H9 (cell line): ENCODE measurements around the gene SLC35B3. TPM values are rescaled to one million over a fixed set of nuclear protein-coding genes. Genes with fewer than 3 reads are reported as not detected.

Experiments used
- DNase-seq: peaks from one replicate; pipeline ENCODE4 v3.0.0-alpha.2; 2017
- H2AFZ ChIP-seq: one replicate; pipeline ENCODE4 v1.6.1; 2013; ENCODE audit warnings: mild to moderate bottlenecking, low read length, control low read depth, moderate library complexity
- H2AK5ac ChIP-seq: 2 replicates; pipeline ENCODE4 v1.6.1; 2013; ENCODE audit warnings: low read length, control low read depth, mixed read lengths; ENCODE audit not compliant: insufficient read length
- H2BK120ac ChIP-seq: one replicate; pipeline ENCODE4 v1.6.1; 2013; ENCODE audit warnings: low read depth, mild to moderate bottlenecking, low read length, control low read depth, inconsistent platforms; ENCODE audit not compliant: poor library complexity, severe bottlenecking
- H2BK12ac ChIP-seq: 2 replicates; pipeline ENCODE4 v1.6.1; 2013; ENCODE audit warnings: low read length, control low read depth, mixed read lengths, low read depth; ENCODE audit not compliant: insufficient read length
- H2BK15ac ChIP-seq: 2 replicates; pipeline ENCODE4 v1.6.1; 2013; ENCODE audit warnings: low read depth, low read length, control low read depth
- H2BK20ac ChIP-seq: one replicate; pipeline ENCODE4 v1.6.1; 2013; ENCODE audit warnings: low read depth, mild to moderate bottlenecking, low read length, control low read depth, inconsistent platforms; ENCODE audit not compliant: poor library complexity, severe bottlenecking
- H2BK5ac ChIP-seq: 2 replicates; pipeline ENCODE4 v1.6.1; 2013; ENCODE audit warnings: low read length, control low read depth, mixed read lengths; ENCODE audit not compliant: insufficient read length
- H3K14ac ChIP-seq: 2 replicates; pipeline ENCODE4 v1.6.1; 2013; ENCODE audit warnings: low read length, control low read depth; ENCODE audit not compliant: insufficient read depth
- H3K18ac ChIP-seq: 2 replicates; pipeline ENCODE4 v1.6.1; 2013; ENCODE audit warnings: low read depth, mild to moderate bottlenecking, mixed read lengths, low read length, control low read depth; ENCODE audit not compliant: insufficient read length
- H3K23ac ChIP-seq: 2 replicates; pipeline ENCODE4 v1.6.1; 2013; ENCODE audit warnings: low read length, control low read depth, mixed read lengths, low read depth; ENCODE audit not compliant: insufficient read length
- H3K23me2 ChIP-seq: 2 replicates; pipeline ENCODE4 v1.6.1; 2013; ENCODE audit warnings: low read depth, mild to moderate bottlenecking, mixed read lengths, low read length, control low read depth; ENCODE audit not compliant: insufficient read length, poor library complexity, severe bottlenecking
- H3K27ac ChIP-seq: 2 replicates; pipeline ENCODE4 v1.5.1; 2013; ENCODE audit warnings: low read length, control low read depth, mixed read lengths, low read depth; ENCODE audit not compliant: insufficient read length
- H3K27me3 ChIP-seq: 2 replicates; pipeline ENCODE4 v1.6.1; 2013; ENCODE audit warnings: low read length, control low read depth, inconsistent platforms; ENCODE audit not compliant: insufficient read depth
- H3K4ac ChIP-seq: 2 replicates; pipeline ENCODE4 v1.6.1; 2013; ENCODE audit warnings: low read depth, mild to moderate bottlenecking, control low read depth, inconsistent platforms, low read length, moderate library complexity
- H3K4me1 ChIP-seq: 2 replicates; pipeline ENCODE4 v1.6.1; 2013; ENCODE audit warnings: low read length, control low read depth, inconsistent platforms; ENCODE audit not compliant: insufficient read depth
- H3K4me2 ChIP-seq: 2 replicates; pipeline ENCODE4 v1.6.1; 2013; ENCODE audit warnings: low read length, control low read depth, mixed read lengths; ENCODE audit not compliant: insufficient read length, insufficient read depth
- H3K56ac ChIP-seq: 2 replicates; pipeline ENCODE4 v1.6.1; 2013; ENCODE audit warnings: low read depth, mild to moderate bottlenecking, mixed read lengths, low read length, control low read depth; ENCODE audit not compliant: insufficient read length
- H3K79me1 ChIP-seq: 2 replicates; pipeline ENCODE4 v1.6.1; 2013; ENCODE audit warnings: low read depth, mild to moderate bottlenecking, moderate library complexity, low read length, control low read depth, inconsistent platforms; ENCODE audit not compliant: insufficient read depth, poor library complexity, severe bottlenecking
- H3K79me2 ChIP-seq: 2 replicates; pipeline ENCODE4 v1.6.1; 2013; ENCODE audit warnings: low read length, control low read depth, inconsistent platforms; ENCODE audit not compliant: insufficient read depth
- H3K9ac ChIP-seq: 2 replicates; pipeline ENCODE4 v1.6.1; 2013; ENCODE audit warnings: low read length, control low read depth, mixed read lengths; ENCODE audit not compliant: insufficient read length; ENCODE audit errors: extremely low read depth
- H3K9me3 ChIP-seq: one replicate; pipeline ENCODE4 v1.6.1; 2013; ENCODE audit warnings: low read depth, low read length, inconsistent platforms; ENCODE audit not compliant: control insufficient read depth
- H3T11ph ChIP-seq: one replicate; pipeline ENCODE4 v1.6.1; 2013; ENCODE audit warnings: mild to moderate bottlenecking, low read length, control low read depth, inconsistent platforms
- H4K20me1 ChIP-seq: one replicate; pipeline ENCODE4 v1.6.1; 2013; ENCODE audit not compliant: control insufficient read depth, insufficient read length, insufficient read depth
- H4K5ac ChIP-seq: 2 replicates; pipeline ENCODE4 v1.6.1; 2013; ENCODE audit warnings: low read depth, mild to moderate bottlenecking, mixed read lengths, low read length, control low read depth; ENCODE audit not compliant: insufficient read length
- H4K8ac ChIP-seq: replicated peaks from 2 replicates; pipeline ENCODE4 v1.6.1; 2013; ENCODE audit warnings: low read length, control low read depth, mixed read lengths, low read depth; ENCODE audit not compliant: insufficient read length
- H4K91ac ChIP-seq: 2 replicates; pipeline ENCODE4 v1.6.1; 2013; ENCODE audit warnings: low read depth, mild to moderate bottlenecking, moderate library complexity, mixed read lengths, low read length, control low read depth; ENCODE audit not compliant: insufficient read length
- H3K27ac Mint-ChIP-seq, 3 experiments: 2 replicates in 2 of 3; 3 replicates in 1 of 3; pipeline ENCODE4 v1.8.0; 2020 to 2021; ENCODE audit warnings: mixed read lengths in 3 of 3, mild to moderate bottlenecking in 1 of 3, moderate library complexity in 1 of 3
- H3K27me3 Mint-ChIP-seq: 2 replicates; pipeline ENCODE4 v1.8.0; 2021; ENCODE audit warnings: low read depth, mild to moderate bottlenecking, moderate library complexity, mixed read lengths
- H3K36me3 Mint-ChIP-seq, 3 experiments: 2 replicates in 2 of 3; 3 replicates in 1 of 3; pipeline ENCODE4 v1.8.0; 2020 to 2021; ENCODE audit warnings: low read depth in 3 of 3, mixed read lengths in 3 of 3; ENCODE audit not compliant: insufficient read depth in 1 of 3
- H3K4me1 Mint-ChIP-seq, 2 experiments: 2 replicates each; pipeline ENCODE4 v1.8.0; 2020; ENCODE audit warnings: mixed read lengths in 2 of 2
- H3K4me3 Mint-ChIP-seq, 2 experiments: 2 replicates in 1 of 2; 3 replicates in 1 of 2; pipeline ENCODE4 v1.8.0; 2020 to 2021; ENCODE audit warnings: mild to moderate bottlenecking in 2 of 2, mixed read lengths in 2 of 2, moderate library complexity in 1 of 2
- H3K9me3 Mint-ChIP-seq, 2 experiments: 2 replicates in 1 of 2; 3 replicates in 1 of 2; pipeline ENCODE4 v1.8.0; 2020; ENCODE audit warnings: mild to moderate bottlenecking in 2 of 2, mixed read lengths in 2 of 2, moderate library complexity in 1 of 2
- CTCF ChIP-seq: fragments of 200-600 bp; sonication (generic); conservative IDR thresholded peaks from 3 replicates; pipeline ENCODE4 v1.8.0; 2021; ENCODE audit warnings: antibody characterized with exemption, mild to moderate bottlenecking
- WGBS: extraction: QIAGEN DNeasy Blood & Tissue Kit; methylation state at CpG from one replicate; pipeline ENCODE4 v1.1.7; 2013; ENCODE audit warnings: missing lambda C conversion rate, low lambda C conversion rate, mixed read lengths; ENCODE audit not compliant: insufficient read length; ENCODE audit errors: extremely low coverage; 5-methylcytosine and 5-hydroxymethylcytosine counted together
- total RNA-seq: library from RNA; stranded (reverse); gene quantifications from 2 replicates; pipeline ENCODE4 v1.2.1, GENCODE V29; 2021

SLC35B3 gene
- total RNA-seq, 1 experiment from 2014 or later = 8.4 TPM

GRCh38 chr6:8439601-8440268 is 4.4 kb upstream of the SLC35B3 start:
- H3K79me2 ChIP-seq = no peaks in the 10 kb centered on the region
- H3K4me2 ChIP-seq = no peak overlapping the region
- H3K27ac ChIP-seq = no peak overlapping the region
- H3K14ac ChIP-seq = no peak overlapping the region
- H2AK5ac ChIP-seq = no peak overlapping the region
- H2AFZ ChIP-seq = no peak overlapping the region
- H2BK5ac ChIP-seq = no peak overlapping the region
- H3K9me3 ChIP-seq = no peaks in the 10 kb centered on the region
- no peak overlapping the region for H3K18ac ChIP-seq
- H3K79me1 ChIP-seq = no peaks in the 10 kb centered on the region
- no CpG with 5 or more reads among the region's 2 CpGs for WGBS
- H3K23ac ChIP-seq = no peak overlapping the region
- Mint-ChIP-seq H3K36me3 (no peaks in the 10 kb centered on the region), H3K9me3 (no peaks in the 10 kb centered on the region; a peak in 1 of 5 replicates), H3K27ac (no peak overlapping the region), H3K4me3 (no peak overlapping the region), H3K4me1 (peaks cover 8 to 9% of the 10 kb centered on the region in 2 experiments), H3K27me3 (no peaks in the 10 kb centered on the region; the same call in 1 of the 2 replicates)
- peaks cover 5% of the 10 kb centered on the region for H3K23me2 ChIP-seq
- no peak overlapping the region for H2BK12ac ChIP-seq
- H2BK15ac ChIP-seq = no peak overlapping the region
- no peaks in the 10 kb centered on the region for H4K20me1 ChIP-seq
- TF ChIP-seq CTCF = no peak
- H4K91ac ChIP-seq = no peak overlapping the region
- no peak overlapping the region for H4K8ac ChIP-seq
- DNase-seq = no peak
- H3T11ph ChIP-seq = no peak overlapping the region
- H3K56ac ChIP-seq = no peak overlapping the region
- H3K4ac ChIP-seq = no peak overlapping the region
- no peak overlapping the region for H4K5ac ChIP-seq
- no peaks in the 10 kb centered on the region for H3K27me3 ChIP-seq
- H3K4me1 ChIP-seq = no peaks in the 10 kb centered on the region
- H2BK120ac ChIP-seq = no peak overlapping the region
- no peak overlapping the region for H3K9ac ChIP-seq
- no peak overlapping the region for H2BK20ac ChIP-seq
